ENCODE measurements around the gene PLS3.

Gene PLS3

GRCh38 chrX:115693476-115693875 is 132.5 kb downstream of the PLS3 start:
- DNase-seq (ENCODE audit: low read depth, low spot score), result no peak

GRCh38 chrX:115694028-115694427 is 133.1 kb downstream of the PLS3 start:
- no peak for DNase-seq (ENCODE audit: low read depth, low spot score)

GRCh38 chrX:115696039-115696438 is 135.1 kb downstream of the PLS3 start:
- no peak for DNase-seq (ENCODE audit: low read depth, low spot score)

- DNase-seq (ENCODE audit: low read depth, low spot score), result no peak
Observed at GRCh38 chrX:115696939-115697338, 136.0 kb downstream of the PLS3 start.

GRCh38 chrX:115697806-115698205 is 136.8 kb downstream of the PLS3 start:
- no peak for DNase-seq (ENCODE audit: low read depth, low spot score)

Data from smooth muscle cell of the brain vasculature (primary cell).